ENCODE data around the gene NOL6. TPM values are rescaled to one million over a fixed set of nuclear protein-coding genes. Genes with fewer than 3 reads are reported as not detected.
A peak's percentile ranks its signal among the peaks of the same experiment; 100 is the strongest.

The NOL6 gene
- total and polyA plus RNA-seq, 2 of the 13 experiments (the other 11 are each of a cell fraction or from before 2014, with no cell fraction given), result 17.0 to 30.2 TPM

DNA sequence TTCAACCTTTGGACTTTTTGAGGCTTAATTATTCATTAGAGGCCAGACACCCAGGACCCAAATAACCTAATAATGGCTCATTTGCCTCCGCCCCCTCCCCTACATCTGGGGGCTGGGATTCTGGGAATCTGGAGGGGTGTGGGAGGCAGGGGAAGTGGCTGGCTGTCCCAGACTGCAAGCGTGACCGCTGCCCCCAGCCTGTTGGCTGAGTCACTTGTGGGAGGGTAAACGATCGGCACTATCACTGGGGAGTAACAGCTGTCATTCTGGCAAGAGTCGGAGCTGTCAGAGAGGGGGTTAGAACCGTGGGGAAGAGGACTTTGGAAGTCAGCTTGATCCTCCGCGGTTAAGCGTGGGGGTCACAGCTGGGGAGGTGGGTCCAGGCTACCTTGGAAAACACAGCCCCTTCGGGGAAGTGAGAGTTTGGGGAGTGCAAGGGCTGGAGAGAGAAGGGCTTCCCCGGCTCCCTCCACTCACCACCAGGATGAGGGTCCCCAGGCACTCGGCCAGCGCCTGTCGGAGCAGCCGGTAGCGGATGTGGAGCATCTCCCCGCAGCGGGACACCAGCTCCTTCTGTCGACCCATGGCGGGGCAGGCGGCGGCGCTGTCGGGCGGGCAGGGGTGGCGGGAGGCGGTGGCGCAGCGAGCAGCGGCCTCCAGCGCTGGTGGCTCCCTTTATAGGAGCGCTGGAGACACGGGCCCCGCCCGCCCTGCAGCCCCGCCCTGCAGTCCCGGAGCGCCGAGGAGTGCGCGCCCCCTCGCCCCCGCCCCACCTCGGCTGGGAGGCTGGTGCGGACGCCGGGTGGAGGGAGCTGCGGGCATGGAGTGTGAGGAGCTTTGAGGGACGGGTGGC is 26.6 kb downstream of the NOL6 start, which contains the start of gene AQP3 (continued):
- TF ChIP-seq, protein P1, sequence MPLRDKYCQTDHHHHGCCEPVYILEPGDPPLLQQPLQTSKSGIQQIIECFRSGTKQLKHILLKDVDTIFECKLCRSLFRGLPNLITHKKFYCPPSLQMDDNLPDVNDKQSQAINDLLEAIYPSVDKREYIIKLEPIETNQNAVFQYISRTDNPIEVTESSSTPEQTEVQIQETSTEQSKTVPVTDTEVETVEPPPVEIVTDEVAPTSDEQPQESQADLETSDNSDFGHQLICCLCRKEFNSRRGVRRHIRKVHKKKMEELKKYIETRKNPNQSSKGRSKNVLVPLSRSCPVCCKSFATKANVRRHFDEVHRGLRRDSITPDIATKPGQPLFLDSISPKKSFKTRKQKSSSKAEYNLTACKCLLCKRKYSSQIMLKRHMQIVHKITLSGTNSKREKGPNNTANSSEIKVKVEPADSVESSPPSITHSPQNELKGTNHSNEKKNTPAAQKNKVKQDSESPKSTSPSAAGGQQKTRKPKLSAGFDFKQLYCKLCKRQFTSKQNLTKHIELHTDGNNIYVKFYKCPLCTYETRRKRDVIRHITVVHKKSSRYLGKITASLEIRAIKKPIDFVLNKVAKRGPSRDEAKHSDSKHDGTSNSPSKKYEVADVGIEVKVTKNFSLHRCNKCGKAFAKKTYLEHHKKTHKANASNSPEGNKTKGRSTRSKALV (CRISPR knock-in tag; IDR thresholded peaks at IDR 0.05), result 0 out of 2 replicates have a peak, but pooled peaks have one; percentile 44
- TF ChIP-seq ASH2L (IDR thresholded peaks at IDR 0.05; ENCODE audit: insufficient read length, low read depth, low read length) (no peak), NFYB (CRISPR knock-in tag; IDR thresholded peaks at IDR 0.05) (peak; percentile 44; the same call in 1 of the 2 replicates), CEBPB (IDR thresholded peaks at IDR 0.05; ENCODE audit: borderline replicate concordance, low read depth, low read length) (no peak), ATF7-NPFF (CRISPR knock-in tag; IDR thresholded peaks at IDR 0.05; ENCODE audit: low read depth) (peak; percentile 16; the same call in 1 of the 2 replicates), HES4 (CRISPR knock-in tag; IDR thresholded peaks at IDR 0.05; ENCODE audit: borderline replicate concordance) (no peak), MAZ (IDR thresholded peaks at IDR 0.05; ENCODE audit: borderline replicate concordance, low read depth, low read length) (no peak), MAZ (CRISPR knock-in tag; IDR thresholded peaks at IDR 0.05; ENCODE audit: low read depth) (peak; percentile 61), IKZF4 (CRISPR knock-in tag; IDR thresholded peaks at IDR 0.05; ENCODE audit: borderline replicate concordance, low read depth, not compliant biosample characterization) (no peak), ZFY (CRISPR knock-in tag; IDR thresholded peaks at IDR 0.05) (peak; percentile 43; the same call in 1 of the 2 replicates), TBX2 (CRISPR knock-in tag; IDR thresholded peaks at IDR 0.05; ENCODE audit: borderline replicate concordance) (0 out of 2 replicates have a peak, but pooled peaks have one; percentile 17), POLR2AphosphoS2 (IDR thresholded peaks at IDR 0.05; ENCODE audit: low read depth, low read length) (no peak), FOSL2 (CRISPR knock-in tag; IDR thresholded peaks at IDR 0.05) (peak; percentile 82), ZSCAN21 (CRISPR knock-in tag; IDR thresholded peaks at IDR 0.05; ENCODE audit: borderline replicate concordance) (peak; percentile 37; the same call in 1 of the 2 replicates), ZNF605 (CRISPR knock-in tag; IDR thresholded peaks at IDR 0.05) (peak; percentile 54; the same call in 1 of the 2 replicates), ZNF563 (CRISPR knock-in tag; IDR thresholded peaks at IDR 0.05) (0 out of 2 replicates have a peak, but pooled peaks have one; percentile 60), KDM1A (CRISPR knock-in tag; IDR thresholded peaks at IDR 0.05) (no peak), MEIS1 (CRISPR knock-in tag; IDR thresholded peaks at IDR 0.05; ENCODE audit: borderline replicate concordance) (0 out of 2 replicates have a peak, but pooled peaks have one; percentile 23)
- TF ChIP-seq, protein P2, sequence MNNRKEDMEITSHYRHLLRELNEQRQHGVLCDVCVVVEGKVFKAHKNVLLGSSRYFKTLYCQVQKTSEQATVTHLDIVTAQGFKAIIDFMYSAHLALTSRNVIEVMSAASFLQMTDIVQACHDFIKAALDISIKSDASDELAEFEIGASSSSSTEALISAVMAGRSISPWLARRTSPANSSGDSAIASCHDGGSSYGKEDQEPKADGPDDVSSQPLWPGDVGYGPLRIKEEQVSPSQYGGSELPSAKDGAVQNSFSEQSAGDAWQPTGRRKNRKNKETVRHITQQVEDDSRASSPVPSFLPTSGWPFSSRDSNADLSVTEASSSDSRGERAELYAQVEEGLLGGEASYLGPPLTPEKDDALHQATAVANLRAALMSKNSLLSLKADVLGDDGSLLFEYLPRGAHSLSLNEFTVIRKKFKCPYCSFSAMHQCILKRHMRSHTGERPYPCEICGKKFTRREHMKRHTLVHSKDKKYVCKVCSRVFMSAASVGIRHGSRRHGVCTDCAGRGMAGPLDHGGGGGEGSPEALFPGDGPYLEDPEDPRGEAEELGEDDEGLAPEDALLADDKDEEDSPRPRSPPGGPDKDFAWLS (CRISPR knock-in tag; IDR thresholded peaks at IDR 0.05; ENCODE audit: borderline replicate concordance), result 0 out of 2 replicates have a peak, but pooled peaks have one; percentile 46
- TF ChIP-seq, protein P3, sequence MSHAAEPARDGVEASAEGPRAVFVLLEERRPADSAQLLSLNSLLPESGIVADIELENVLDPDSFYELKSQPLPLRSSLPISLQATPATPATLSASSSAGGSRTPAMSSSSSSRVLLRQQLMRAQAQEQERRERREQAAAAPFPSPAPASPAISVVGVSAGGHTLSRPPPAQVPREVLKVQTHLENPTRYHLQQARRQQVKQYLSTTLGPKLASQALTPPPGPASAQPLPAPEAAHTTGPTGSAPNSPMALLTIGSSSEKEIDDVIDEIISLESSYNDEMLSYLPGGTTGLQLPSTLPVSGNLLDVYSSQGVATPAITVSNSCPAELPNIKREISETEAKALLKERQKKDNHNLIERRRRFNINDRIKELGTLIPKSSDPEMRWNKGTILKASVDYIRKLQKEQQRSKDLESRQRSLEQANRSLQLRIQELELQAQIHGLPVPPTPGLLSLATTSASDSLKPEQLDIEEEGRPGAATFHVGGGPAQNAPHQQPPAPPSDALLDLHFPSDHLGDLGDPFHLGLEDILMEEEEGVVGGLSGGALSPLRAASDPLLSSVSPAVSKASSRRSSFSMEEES (CRISPR knock-in tag; IDR thresholded peaks at IDR 0.05), result 0 out of 2 replicates have a peak, but pooled peaks have one; percentile 19
- TF ChIP-seq, protein P4, sequence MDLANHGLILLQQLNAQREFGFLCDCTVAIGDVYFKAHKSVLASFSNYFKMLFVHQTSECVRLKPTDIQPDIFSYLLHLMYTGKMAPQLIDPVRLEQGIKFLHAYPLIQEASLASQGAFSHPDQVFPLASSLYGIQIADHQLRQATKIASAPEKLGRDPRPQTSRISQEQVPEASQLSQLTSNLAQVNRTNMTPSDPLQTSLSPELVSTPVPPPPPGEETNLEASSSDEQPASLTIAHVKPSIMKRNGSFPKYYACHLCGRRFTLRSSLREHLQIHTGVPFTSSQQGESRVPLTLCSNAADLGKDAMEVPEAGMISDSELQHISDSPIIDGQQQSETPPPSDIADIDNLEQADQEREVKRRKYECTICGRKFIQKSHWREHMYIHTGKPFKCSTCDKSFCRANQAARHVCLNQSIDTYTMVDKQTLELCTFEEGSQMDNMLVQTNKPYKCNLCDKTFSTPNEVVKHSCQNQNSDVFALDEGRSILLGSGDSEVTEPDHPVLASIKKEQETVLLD (CRISPR knock-in tag; IDR thresholded peaks at IDR 0.05; ENCODE audit: low read depth), result no peak

Measured in HepG2 (cell line).